Activated CD4-positive, alpha-beta T cell treated with anti-CD3 and anti-CD28 coated beads for 48 hours (primary cell): ENCODE data around the gene OPN3.
"Not testable (repeated sequence)": the region's sequence is repeated elsewhere in the genome, so short reads cannot be mapped to it uniquely, and the experiment has no call there.

Source experiments
- DNase-seq: peaks from one replicate; pipeline ENCODE4 v3.0.0-alpha.2; 2020

Gene OPN3

GRCh38 chr1:241640149-241640866 lies at the start of gene OPN3, which contains the start of gene CHML:
OPN3 (minus strand) TSS chr1:241640369; CDS start chr1:241640254, 115 bp downstream.
CHML (minus strand) TSS chr1:241640369; CDS start chr1:241635766, 4,603 bp downstream.
- peak; percentile 94 for DNase-seq

- no peak for DNase-seq
These were observed 48.8 kb upstream of the OPN3 start for GRCh38 chr1:241688940-241689368.

- DNase-seq: no peak
These were observed 43.9 kb upstream of the OPN3 start for GRCh38 chr1:241684108-241684507.

GRCh38 chr1:241682921-241683320 lies 42.8 kb upstream of the OPN3 start:
- DNase-seq: no peak

GRCh38 chr1:241681861-241682448 lies 41.8 kb upstream of the OPN3 start:
- DNase-seq: not testable (repeated sequence)

GRCh38 chr1:241679961-241680360 lies 39.8 kb upstream of the OPN3 start:
- DNase-seq: no peak

GRCh38 chr1:241679404-241679803 lies 39.2 kb upstream of the OPN3 start:
- DNase-seq: no peak

- DNase-seq: no peak
These were observed 38.4 kb upstream of the OPN3 start for GRCh38 chr1:241678536-241678935.

- peak; percentile 27 for DNase-seq
These were observed 37.0 kb upstream of the OPN3 start for GRCh38 chr1:241677201-241677600.

- no peak for DNase-seq
These were observed 35.8 kb upstream of the OPN3 start for GRCh38 chr1:241675983-241676382.

GRCh38 chr1:241674805-241675384 lies 34.7 kb upstream of the OPN3 start:
- DNase-seq: no peak

- DNase-seq: no peak
These were observed 32.1 kb upstream of the OPN3 start for GRCh38 chr1:241672301-241672700.

- no peak for DNase-seq
These were observed 26.2 kb upstream of the OPN3 start for GRCh38 chr1:241666419-241666818.

GRCh38 chr1:241660424-241660972 lies 20.3 kb upstream of the OPN3 start:
- no peak for DNase-seq

GRCh38 chr1:241659016-241659415 lies 18.8 kb upstream of the OPN3 start:
- DNase-seq: not testable (repeated sequence)

GRCh38 chr1:241658081-241658793 lies 18.1 kb upstream of the OPN3 start:
- DNase-seq: no peak

GRCh38 chr1:241654641-241655040 lies 14.5 kb upstream of the OPN3 start:
- no peak for DNase-seq

- DNase-seq: no peak
These were observed 13.8 kb upstream of the OPN3 start for GRCh38 chr1:241654019-241654418.

GRCh38 chr1:241652012-241652411 lies 11.8 kb upstream of the OPN3 start, which contains the start of gene WDR64:
WDR64 (plus strand) TSS chr1:241652281; CDS start chr1:241652485, 204 bp downstream.
- no peak for DNase-seq

GRCh38 chr1:241648159-241648558 lies 8.0 kb upstream of the OPN3 start:
- no peak for DNase-seq

- no peak for DNase-seq
These were observed 7.5 kb upstream of the OPN3 start for GRCh38 chr1:241647658-241648057.

- no peak for DNase-seq
These were observed 6.0 kb upstream of the OPN3 start for GRCh38 chr1:241646201-241646600.

- no peak for DNase-seq
These were observed 5.0 kb upstream of the OPN3 start for GRCh38 chr1:241645199-241645598.
